HG02588 (cell line): ENCODE measurements around the gene MARCHF3.
"Not testable (repeated sequence)": the region's sequence is repeated elsewhere in the genome, so short reads cannot be mapped to it uniquely, and the experiment has no call there.

Source experiments
- ATAC-seq: cut with Tn5 transposase; IDR thresholded peaks from one replicate; pipeline ENCODE4 v1.9.1; 2021; ENCODE audit warnings: mild to moderate bottlenecking, moderate library complexity; ENCODE audit not compliant: unreplicated experiment

MARCHF3 gene

DNA sequence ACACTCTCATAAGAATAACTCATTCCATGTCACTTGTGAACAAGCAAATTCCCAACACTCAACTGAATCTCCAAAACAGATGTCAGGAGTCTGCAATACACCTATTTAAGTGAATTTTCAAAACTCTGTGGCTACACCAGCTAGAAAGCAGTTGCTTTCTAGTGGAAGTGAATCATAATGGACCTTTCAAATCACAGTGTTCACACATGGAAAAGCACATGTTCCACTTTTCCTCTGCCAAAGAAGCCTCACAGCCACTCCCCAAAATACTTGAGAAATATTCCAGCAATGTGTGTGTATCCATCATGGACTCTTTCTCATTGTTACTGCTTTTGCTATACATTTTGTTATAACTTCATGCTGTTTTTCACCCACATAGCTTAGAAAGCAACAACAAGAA lies 17.4 kb downstream of the MARCHF3 start:
- ATAC-seq = no peak

DNA sequence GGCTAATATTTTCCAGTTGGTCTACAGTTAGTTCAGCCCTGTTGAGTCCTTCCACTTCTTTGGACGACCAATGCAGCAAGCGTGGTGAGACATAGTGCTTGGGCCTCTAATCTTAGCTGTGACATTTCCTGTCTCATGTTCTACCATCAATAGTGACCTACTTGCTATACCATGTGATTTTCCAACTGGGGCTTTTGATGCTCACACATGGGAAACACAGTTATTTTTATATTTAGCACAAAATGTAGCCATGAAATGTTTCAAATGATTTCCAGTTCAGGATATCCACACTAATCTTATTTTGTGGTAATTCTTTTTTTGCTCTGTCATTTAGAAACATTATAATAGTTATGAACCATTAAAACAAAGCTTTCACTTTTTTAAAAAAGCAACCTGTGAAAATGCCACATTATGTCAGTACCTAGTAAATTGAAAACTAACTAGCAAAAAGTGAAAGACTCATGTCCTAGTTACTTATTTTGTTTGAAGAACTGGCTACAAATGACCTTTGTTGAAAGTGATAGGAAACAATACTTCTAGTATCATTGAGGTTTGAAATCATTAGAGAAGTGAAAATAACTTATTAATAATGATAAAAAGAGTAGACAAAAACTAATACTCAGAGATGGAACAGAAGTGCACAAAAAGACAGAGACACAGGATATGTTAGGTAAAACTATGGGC lies 18.3 kb downstream of the MARCHF3 start:
- ATAC-seq = peak; percentile 69

DNA sequence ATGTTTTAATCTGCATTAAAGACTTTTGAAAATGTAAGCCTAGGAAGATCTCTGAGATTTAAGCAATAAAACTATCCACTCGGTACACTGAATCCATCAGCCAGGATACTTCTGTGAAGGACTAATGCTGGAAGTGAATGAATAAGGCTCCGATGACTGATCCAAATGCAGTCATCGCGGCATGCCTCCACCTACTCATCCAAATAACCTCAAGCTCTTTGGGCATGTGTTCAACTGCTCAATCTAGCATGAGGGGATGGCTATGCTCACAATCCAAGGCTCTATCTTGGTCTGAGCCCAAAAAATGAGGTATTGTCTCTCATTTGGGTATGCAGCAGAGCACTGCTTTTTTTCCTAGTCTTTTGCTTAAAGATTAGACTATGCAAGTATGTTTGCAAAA lies 19.2 kb downstream of the MARCHF3 start:
- no peak for ATAC-seq

DNA sequence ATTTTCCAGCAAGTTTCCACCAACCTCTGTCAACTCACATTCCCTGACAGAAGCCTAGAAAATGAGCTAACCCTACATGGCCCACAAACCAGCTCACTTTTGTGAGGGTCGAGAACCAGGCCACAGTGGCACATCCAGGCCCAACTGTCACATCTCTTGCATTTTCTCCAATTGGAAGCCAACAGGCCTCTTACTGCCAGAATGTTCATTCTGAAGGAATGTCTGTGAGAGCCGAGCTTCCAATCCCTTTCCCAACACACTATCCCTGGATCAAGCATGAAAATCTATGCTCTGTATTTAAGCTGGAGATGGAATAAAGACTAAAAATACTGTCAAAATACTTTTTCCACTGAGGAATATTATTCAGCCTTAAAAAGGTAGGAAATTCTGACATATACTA lies 20.0 kb downstream of the MARCHF3 start:
- no peak for ATAC-seq

DNA sequence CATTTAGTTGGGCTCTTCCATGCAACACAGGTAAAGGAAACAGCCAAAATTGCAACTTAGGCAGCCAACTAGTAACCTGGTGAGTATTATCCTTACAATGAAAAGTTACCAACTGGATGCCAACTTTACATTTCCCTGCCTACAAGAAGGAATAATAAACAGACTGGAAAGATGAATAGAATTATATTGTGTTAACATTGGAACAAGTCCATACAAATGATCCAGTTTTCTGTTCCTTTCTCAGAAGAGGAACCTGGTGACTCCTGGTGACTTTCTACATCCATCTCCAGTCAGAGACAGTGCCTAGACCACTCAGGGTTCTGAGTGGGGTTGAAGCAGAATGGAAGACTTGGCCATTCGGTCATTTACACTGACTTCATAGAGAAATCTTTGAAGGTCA lies 20.6 kb downstream of the MARCHF3 start:
- no peak for ATAC-seq

DNA sequence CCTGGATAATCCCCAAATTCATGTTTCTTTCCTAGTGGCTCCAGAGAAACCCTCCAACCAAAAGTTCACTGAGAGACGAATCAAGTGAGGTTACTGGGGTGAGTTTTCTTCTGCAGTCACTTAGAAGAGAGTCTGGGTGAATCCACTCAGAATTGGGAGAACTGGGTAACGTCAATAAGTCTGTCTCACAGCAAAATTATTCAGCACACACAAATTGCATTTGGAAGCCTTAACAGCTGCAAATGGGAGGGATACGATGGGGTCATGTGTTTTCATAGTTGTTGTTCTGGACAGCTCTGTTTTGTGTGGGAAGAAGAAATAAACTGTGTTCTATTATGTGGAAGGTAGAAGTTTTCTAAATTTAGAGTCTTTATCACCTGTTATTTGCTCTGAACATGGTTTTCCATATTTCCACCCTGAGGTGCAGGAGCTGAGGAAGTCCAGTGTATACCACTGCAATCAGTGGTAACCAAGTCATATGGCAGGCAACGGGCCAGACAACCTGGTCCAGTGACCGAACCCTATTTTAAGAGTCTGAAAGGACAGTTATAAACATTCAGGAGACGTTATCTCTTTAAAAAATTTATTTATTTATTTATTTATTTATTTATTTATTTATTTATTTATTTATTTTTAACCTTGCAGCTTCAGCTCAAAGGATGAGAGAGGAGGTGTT lies 21.9 kb downstream of the MARCHF3 start:
- no peak for ATAC-seq

DNA sequence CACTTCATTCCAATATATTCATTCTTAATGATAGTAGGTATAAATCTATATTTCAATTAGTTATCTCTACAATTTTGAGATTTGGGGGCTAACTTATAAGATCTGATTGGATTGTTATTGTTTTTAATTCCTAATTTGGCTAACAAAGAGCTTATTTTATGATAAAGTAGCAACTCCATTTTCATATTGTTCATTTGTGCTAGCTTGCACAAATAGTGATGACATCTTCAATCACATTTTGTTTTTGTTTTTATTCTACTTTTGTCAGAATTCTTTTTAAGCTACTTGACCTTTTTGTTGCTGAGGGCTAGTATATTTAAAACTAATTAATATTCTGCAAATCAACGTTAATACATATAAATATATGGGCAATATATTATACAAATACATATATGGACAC lies 22.8 kb downstream of the MARCHF3 start:
- ATAC-seq = no peak

DNA sequence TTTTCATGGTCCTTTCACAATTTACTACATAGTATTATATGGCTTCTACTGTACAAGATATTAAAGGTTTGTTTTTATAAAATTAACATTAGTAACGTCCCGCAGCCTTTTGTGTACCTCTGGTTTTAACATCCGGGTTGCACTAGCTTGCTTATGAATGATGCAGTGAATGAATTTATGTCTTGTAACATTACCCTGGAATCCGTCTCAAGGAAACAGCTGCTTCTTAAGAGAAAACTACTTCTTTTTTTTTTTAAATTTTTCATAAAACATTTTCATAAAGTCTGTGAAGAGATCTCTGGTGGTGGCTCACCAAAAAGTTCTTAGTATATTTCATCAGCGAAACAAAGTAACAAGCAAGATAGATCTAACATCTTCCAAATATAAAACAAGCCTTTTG lies 23.6 kb downstream of the MARCHF3 start:
- no peak for ATAC-seq

DNA sequence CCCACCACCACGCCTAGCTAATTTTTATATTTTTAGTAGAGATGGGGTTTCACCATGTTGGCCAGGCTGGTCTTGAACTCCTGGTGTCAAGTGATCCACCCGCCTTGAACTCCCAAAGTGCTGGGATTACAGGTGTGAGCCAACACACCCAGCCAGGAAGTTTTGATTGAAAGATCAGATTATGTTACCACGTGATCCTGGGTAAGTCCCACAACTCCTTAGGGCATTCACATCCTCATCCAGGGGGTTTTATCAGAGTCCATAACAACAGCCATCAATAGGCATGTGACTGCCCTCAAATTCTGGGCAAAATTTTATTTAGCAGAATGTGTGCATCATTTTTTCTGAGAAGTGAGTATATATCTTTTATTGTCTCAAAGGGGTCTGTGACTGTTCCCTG lies 25.1 kb downstream of the MARCHF3 start:
- not testable (repeated sequence) for ATAC-seq

DNA sequence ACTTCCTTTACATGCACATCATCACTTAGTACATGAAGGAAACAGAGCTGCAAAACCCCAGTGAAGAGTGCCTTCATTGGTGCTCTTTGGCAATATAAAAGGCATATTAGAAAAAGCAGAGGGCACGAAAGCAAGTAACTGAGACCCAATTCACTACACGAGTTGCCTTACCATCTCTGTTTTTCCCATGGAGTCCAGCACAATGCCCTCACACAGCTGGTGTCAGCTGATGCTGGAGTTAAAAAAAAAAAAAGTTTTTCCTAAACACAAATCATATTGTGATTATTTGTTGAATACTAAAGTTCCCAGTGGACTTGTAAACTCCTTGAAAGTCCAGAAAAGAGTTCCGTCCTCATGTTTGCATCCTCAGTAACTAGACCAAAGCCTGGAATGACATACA lies 25.6 kb downstream of the MARCHF3 start:
- no peak for ATAC-seq

DNA sequence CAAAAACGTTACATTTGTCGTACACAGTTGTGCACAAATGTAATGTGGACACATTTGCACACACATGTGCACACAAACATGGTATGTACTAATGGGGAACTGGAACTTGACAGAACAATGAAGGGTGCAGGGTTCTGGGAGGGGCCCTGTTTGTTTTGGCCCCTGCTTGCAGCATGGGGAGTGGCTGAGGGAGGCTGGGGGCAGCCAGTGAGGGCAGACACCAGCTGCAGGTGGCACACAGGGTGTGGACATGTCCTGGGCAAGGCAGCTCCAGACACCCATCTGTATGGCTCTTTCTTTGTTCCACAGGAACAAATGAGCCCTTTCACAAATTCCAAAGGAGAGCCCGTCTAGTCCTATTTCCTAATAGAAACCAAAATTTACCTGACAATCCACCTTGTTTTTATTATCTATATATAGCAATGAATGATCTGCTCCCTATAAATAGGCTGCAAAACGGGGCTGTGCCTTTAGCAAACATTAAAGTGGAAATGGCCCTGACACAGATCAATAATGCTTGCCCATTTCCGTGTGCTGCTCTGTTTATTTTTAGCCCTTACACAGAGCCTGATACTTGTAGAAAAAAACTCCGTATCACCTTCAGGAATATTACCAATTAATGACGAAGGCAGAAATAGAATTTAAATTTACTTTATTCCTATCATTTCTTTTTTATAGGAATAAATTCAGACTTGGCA lies 26.4 kb downstream of the MARCHF3 start:
- no peak for ATAC-seq

DNA sequence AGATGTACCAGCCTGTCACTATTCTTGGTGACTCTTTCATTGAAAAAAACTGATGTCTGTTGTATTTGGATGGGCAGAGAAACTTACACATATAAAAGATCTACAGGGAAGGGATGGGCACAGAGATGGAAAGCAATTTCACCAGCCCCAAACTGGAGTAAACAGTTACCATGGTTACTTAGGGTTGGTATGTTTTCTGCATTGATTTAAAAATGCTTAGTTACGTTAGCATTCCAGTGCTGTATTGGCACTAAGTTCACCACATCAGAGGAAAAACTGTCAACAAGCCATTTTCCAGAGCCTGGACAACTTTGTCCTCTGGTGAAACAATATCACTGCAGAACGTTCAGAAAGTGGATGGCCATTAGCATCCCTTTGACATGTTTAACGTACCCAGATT lies 28.0 kb downstream of the MARCHF3 start:
- no peak for ATAC-seq

DNA sequence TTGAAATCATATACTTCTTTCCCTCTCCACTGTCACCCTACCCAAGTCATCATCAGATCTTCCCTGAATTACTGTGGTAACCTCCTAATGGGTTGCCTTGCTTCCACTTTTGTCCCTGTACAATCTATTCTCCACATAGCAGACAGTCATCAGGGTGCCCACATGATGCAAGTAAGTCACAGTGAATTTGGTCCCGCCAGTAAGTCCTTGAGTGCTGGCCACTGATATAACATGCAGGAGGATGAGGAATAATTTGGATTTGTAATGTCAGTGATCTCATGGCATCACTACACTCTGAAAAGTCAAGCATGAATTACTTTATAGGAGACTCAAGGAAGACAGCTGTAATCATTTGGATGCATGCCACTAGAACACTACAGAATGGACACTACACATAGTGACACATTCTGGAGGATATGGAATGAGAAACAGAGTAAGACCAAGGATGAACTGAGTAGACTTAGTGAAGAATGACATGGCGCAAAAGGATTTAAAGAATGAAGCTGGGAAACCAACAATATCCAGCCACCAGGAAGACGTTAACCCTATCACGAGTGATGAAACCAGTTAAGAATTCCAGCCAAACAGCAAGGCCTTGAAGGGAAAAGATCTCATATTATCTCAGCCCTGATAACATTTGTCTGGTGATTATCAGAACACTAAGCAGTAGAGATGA lies 28.6 kb downstream of the MARCHF3 start:
- ATAC-seq = no peak

DNA sequence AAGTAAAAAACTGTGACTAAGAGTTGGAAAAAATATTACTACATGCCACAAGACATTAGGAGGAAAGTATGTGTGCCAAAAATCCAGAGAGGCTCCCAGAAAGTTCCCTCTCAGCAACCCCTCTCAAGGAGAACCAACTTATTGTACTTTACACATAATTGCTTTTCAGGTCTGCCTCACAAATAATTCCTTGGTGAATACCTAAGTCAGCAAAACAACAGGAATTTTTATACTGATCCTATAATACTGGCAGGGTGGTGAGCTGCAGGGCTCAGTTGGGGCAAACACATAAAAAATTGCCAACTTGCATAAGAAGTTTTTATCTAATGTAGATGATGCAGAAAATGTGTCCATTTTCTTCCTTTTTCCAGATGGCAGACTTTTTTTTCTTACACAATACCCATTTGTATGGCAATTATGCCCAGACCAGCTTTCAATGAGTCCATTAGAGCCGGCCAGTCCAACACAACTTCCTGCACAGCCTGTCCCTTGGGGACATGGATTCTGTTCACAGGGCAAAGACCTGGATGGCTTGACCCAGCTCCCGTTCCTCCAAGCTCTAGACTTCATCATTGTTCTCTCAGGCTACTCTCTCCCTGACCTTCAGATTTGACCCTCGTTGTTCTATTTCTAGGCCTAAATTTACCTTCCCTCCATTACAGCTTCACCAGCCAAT lies 31.3 kb downstream of the MARCHF3 start:
- ATAC-seq = no peak

DNA sequence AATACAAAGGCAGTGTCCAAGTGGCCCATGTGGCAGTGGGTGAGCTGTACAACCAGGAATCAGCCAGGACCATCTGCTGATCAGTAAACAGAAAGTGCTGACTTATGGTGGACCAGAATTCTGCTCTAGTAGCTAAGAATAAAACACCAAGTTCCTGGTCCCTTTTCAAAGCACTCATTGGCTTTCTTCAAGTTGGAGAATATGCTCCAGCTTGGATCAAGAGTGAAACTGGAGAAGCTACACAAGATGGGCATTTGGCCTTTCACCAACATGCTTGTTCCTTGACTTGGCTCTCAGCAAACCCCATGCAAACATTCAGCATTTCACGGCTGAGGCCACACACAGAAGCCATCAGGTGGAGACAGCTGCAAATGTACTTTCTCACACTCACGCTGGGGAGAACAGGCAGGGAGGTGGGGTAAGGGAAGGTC lies 32.1 kb downstream of the MARCHF3 start:
- ATAC-seq = peak; percentile 60

DNA sequence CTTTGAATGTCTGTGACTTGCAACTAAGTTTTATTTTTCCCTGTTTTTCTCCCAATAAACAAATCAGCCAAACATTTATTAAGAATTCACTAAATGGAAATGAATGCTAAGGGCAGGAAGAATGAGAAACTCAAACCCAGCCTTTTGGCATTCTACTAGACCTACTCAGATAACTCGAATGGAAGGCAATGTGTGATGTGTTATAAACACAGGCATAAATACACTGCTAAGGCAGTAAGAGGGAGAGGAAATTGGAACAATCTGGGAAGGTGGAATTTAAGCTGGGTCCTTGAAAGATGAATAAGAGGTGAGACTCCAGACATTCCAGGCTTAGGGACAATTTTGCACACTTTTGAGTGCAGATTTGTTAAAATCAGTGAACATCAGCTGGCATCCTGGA lies 34.7 kb downstream of the MARCHF3 start:
- no peak for ATAC-seq

DNA sequence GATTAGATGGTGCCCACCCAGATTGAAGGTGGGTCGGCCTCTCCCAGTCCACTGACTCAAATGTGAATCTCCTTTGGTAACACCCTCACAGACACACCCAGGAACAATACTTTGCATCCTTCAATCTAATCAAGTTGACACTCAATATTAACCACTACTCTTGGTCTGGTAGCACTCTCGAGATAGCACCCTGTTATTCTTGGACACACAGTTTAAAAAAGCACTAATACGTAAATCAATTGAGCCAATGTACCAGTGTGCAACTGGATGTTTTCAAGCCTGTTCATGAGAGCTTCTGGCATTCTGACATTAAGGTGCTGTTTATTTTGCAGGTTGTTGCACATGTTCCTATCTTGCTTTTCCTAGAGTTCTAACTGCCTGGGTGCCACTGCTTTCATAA lies 35.3 kb downstream of the MARCHF3 start:
- ATAC-seq = no peak

DNA sequence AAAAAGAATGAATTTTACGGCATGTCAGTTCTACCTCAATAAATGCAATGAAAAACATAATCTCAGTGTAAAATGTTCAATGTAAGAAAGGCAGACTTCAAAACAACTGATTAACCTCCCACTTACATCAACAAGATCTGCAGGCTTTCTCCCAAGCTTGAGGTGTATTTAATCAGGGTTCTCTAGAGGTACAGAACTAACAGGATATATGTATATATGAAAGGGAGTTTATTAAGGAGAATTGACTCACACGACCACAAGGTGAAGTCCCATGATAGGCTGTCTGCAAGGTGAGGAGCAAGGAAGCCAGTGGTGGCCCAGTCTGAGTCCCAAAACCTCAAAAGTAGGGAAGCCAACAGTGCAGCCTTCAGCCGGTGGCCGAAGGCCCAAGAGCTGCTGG lies 35.9 kb downstream of the MARCHF3 start:
- no peak for ATAC-seq

DNA sequence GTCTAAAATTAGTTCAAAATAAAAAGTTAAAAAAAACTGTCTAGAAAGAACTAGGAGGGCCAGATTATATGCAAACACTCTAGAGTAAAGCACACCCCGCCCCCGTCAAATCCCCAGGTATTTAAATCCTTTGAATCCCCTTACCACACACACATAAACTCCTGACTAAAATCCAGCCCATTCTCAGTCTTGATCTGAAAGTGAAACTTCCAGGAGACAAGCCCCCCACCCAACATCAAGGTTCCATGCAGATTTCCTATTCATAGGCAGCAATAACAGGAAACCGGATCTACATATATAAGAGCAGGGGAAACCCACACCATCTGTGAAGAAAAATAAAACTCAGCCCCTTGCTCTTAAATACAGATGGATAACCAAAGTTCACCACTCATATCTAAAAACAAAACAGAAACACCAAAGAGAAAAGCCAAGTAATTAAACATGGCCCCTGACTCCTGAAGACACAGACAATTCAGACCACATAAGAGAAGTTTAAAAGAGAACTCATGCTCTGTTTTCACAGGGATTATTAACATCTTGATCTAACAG lies 42.3 kb downstream of the MARCHF3 start:
- ATAC-seq = peak; percentile 90

DNA sequence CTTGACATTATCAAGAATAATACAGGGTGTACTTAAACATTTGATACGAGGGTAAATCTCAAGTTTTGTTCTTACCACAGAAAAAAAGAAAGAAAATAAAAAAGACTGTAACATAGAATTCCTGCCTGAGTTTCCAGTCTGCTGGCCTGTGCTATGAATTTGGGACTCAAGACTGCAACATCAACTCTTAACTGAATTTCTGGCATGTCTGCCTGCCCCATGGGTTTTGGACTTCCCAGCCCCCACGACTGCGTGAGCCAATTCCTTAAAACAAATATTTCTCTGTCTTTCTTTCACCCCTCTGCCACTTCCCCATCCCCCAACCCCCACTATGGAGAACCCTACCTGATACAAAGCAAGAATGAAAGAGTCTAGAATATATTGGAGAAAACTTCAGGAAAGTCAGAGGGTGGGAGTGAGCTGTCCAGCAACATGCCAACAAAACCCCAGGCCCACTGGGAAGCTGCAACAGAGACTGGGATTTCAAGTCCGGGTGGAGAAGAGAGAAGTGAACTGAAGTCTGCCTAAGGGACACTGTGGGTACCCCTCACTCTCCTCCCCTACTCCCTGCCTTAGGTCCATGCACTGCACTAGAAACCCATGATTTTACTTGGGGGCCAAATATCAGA lies 43.0 kb downstream of the MARCHF3 start:
- ATAC-seq = peak; percentile 3
